Muscle of back (tissue), 11 donors: ENCODE results near the gene MAPK12. TPM values are rescaled to one million over a fixed set of nuclear protein-coding genes. Genes with fewer than 3 reads are reported as not detected.
A peak's percentile ranks its signal among the peaks of the same experiment; 100 is the strongest.

Experiments used
- DNase-seq, 3 donors: peaks; one replicate each; pipeline versions ENCODE4 v3.0.0 to v3.0.0-alpha.2; 2013
- polyA plus RNA-seq, 10 donors: library from polyadenylated mRNA; unstranded; fragments of 120-200 nt; gene quantifications; one replicate each; pipeline ENCODE4 v1.2.1, GENCODE V29; 2013; ENCODE audit not compliant: insufficient read length in 10 of 10

Gene MAPK12
- polyA plus RNA-seq, 10 donors = 8.6 to 38.0 (median 22.5) TPM

- DNase-seq = no peak
Observed at GRCh38 chr22:50238755-50239154, 22.7 kb downstream of the MAPK12 start.

- DNase-seq = peak in 1 of 3 donors; percentile 21
Observed at GRCh38 chr22:50236731-50237409, 24.6 kb downstream of the MAPK12 start.

DNA sequence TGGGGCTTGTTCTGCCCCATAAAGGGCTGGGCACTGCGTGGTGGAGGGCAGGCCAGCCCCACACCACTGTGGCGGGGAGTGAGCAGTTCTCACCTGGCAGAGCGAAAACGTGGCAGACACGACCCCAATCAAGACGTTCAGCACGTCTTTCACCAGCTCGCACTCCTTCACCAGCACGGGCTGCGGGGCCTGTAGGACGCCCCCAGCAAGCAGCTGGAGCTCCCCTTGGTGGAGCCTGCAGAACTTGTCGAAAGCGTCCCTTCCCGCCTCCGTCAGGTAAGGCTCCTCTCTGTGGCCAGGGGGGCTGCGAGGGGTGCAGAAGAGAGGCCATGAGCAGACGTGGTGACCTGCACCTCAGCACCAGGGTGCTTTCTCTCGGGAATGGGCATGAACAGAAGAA is 28.3 kb downstream of the MAPK12 start:
- no peak for DNase-seq

GRCh38 chr22:50232481-50233151 is 28.9 kb downstream of the MAPK12 start:
- no peak for DNase-seq

DNA sequence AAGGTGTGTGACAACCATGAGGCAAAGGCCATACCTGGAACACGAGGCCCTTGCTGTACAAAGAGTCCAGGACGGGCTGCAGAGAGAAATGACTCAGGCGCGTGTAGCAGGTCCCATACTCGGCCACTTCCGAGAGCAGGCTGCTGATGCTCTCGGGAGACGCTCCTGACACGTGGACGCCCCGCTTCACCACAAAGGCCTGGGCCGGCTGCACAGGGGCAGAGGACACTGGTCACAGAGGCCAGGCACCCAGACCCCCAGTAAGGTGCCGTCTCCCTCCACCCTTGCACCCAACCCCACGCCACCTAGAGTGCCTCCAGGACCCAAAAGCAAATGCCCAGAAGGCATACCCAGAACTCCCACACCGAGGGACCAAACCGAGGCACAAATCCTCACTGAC is 32.1 kb downstream of the MAPK12 start:
- DNase-seq = no peak

DNA sequence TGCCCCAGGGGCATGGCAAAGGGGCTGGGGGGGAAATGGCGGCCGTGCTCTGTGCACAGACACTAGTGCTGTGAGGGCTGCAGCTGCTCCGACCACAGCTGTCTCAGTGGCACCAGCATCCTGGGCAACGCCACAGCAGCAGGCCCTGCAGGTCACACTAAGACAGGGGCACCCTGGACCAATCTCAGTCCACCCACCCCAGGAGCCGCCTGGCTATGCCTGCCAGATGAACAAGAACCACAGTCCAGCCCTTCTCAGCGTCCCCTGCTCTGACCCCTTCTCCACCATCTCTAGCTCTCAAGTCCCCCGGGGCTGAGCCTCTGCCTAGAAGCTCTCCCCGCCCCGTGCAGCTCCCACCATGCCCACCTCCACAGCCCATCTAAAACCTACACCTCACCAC is 33.1 kb downstream of the MAPK12 start:
- no peak for DNase-seq

- DNase-seq = no peak
Observed at GRCh38 chr22:50227579-50228215, 33.8 kb downstream of the MAPK12 start.

- no peak for DNase-seq
Observed at GRCh38 chr22:50226875-50227165, 34.7 kb downstream of the MAPK12 start.

DNA sequence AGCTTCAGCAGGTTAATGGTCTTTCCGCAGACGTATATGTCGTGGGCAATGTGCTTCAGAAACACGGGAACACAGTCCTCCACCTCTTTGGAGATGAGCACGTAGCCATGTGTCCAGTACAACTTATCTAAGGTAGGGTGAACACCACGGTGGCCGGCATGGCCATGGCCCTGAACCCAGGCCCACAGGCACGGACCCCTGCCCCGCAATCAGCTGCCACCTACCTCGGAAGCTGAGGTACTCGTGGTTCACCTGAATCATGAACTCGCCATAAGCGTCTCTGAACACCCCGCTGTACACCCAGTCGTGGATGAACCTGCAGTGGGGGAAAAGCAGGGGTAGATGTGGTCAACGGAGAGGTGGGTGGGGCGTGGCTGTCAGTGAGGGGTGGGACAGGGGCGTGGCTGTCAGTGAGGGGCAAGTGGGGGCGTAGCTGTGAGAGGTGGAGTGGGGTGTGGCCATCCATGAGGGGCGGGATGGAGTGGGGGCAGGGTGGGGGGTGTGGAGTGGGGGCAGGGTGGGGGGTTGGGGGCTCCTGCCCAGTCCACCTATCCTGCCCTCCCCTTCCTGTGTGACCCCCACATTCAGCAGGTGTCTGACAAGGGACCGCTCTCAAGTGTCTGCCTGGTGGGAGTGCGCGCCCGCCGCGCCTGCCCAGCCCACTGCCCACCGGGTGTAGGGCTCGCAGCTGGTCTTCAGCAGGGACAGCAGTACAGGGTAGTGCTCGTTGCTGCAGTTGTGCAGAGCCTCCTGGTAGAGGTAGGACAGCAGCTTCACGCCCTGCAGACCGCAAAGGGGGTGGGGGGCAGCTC is 35.2 kb downstream of the MAPK12 start:
- no peak for DNase-seq

DNA sequence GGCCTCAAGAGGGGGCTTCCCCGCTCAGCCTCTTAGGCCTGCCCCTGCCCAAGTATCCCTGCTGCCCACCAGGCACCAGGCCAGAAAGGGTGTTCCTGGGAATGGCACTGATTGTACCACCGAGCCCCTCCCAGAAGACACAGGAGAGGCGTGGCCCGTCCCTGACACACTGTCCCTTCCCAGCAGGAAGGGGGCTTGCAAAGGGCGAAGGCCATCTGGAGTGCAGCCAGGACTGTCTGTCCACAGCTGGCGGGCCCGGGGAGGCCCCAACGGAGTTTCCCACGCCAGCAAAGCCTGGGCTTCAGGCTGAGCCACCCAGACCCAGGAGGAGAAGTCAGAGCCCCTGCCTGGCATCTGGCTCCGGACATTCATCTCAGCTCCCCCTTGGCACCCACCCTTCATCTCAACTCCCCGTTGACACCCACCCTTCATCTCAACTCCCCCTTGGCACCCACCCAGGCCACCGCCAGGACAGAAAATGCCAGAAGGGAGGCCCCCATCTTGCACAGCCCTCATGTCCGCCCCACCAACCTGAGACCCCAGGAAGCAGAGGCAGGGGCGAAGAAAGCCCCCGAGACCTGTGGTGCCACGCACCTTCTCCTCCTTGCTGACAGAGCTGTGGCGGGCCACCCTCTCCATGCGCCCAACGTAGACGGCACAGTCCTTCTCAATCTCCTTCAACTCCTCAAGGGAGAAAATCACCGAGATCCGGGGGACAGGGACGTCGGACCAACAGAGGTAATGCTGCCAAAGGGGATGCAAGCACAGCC is 36.1 kb downstream of the MAPK12 start:
- no peak for DNase-seq

DNA sequence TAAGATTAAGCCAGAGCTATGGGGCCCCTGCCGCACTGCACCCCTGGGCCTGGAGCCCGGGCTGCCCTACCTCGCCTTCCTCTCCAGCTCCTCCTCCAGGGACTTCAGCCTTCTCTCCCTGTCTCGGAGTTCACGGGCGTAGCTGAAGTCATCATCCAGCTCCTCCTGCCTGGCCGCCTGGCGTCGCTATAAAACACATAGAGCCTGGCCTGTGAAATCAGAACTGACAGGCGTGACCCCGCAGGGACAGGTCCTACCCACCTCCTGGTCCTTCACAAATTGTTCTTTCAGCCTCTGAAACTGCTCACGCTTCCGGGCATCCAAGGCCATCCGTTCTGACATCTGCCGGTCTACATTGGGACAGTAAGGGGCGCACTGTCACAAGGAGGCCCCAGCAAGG is 37.4 kb downstream of the MAPK12 start:
- DNase-seq = no peak

- no peak for DNase-seq
Observed at GRCh38 chr22:50222508-50222907, 39.0 kb downstream of the MAPK12 start.

GRCh38 chr22:50221410-50222300 is 39.8 kb downstream of the MAPK12 start:
- DNase-seq = no peak

DNA sequence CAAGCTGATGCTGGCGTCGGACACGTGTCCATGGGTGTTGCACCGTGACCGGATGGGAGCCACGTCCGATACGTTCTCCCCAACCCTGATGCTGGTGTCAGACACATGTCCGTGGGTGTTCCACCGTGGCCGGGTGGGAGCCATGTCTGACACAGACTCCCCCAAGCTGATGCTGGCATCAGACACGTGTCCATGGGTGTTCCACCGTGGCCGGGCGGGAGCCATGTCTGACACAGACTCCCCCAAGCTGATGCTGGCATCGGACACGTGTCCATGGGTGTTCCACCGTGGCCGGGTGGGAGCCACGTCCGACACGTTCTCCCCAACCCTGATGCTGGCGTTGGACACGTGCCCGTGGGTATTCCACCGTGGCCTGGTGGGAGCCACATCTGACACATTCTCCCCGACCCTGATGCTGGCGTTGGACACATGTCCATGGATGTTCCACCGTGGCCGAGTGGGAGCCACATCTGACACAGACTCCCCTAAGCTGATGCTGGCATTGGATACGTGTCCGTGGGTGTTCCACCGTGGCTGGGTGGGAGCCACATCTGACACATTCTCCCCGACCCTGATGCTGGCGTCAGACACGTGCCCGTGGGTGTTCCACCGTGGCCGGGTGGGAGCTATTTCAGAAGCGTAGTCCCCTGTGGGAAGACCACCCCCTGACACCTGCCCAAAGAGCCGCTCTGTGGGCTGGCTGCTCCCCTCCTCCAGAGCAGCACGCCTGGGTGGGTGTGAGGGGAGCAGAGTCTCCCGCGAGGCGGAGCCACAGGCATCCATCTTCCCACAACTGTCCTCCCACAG is 40.7 kb downstream of the MAPK12 start:
- no peak for DNase-seq

- no peak for DNase-seq
Observed at GRCh38 chr22:50219800-50220602, 41.5 kb downstream of the MAPK12 start.

DNA sequence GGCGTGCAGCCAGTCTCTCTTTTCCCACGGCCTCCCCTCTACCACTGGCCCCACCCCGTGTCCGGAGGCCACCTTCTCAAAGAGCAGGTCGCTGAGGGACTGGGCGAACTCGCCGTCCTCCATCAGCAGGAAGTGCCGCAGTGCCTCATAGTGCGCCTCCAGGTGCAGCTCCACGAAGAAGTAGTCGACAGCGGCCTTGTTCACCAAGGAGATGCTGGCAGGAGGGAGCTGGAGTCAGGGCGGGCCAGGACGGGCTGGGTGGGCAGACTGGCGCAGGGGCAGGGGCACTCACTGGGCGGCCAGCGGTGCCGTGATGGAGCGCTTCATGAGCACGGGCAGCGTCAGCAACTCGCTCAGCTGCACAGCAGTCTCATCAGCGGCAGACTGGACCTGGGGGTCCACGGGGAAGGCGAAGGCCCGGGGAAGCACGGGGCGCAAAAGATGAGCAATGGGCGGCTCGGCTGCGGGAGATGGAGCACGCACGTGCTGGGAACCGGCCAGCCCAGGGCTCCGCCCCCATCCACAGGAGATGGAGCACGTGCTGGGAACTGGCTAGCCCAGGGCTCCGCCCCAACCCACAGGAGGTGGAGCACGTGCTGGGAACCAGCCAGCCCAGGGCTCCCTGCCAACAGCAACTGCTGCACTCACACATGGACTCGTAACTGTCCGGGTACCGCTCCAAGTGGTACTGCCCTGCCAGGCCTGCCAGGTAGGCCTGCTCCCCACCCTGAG is 42.3 kb downstream of the MAPK12 start:
- DNase-seq = peak; percentile 68 to 78 (median 74)

- no peak for DNase-seq
Observed at GRCh38 chr22:50218153-50218995, 43.1 kb downstream of the MAPK12 start.
